Astrocyte (in vitro differentiated cells and primary cell): ENCODE results near the gene ZFP36L2. TPM values are rescaled to one million over a fixed set of nuclear protein-coding genes. Genes with fewer than 3 reads are reported as not detected.

ENCODE experiments used
- DNase-seq: peaks from one replicate; pipeline ENCODE4 v3.0.0-alpha.2; 2010; ENCODE audit warnings: low read depth
- FAIRE-seq: peaks from 2 replicates; lab custom pipeline; 2011; peaks lifted over from hg19 to GRCh38; lab: Jason Lieb, UNC
- H2AFZ ChIP-seq: 2 replicates; pipeline ENCODE4 v1.6.0; 2012; ENCODE audit warnings: low read depth, low read length, inconsistent platforms
- H3K27ac ChIP-seq: 2 replicates; pipeline ENCODE4 v1.5.1; 2011; ENCODE audit warnings: low read depth, low read length, inconsistent platforms
- H3K27me3 ChIP-seq: 2 replicates; pipeline ENCODE4 v1.6.0; 2011; ENCODE audit warnings: low read length, inconsistent platforms; ENCODE audit not compliant: insufficient read depth
- H3K36me3 ChIP-seq: 2 replicates; pipeline ENCODE4 v1.5.1; 2011; ENCODE audit warnings: low read length, inconsistent platforms; ENCODE audit not compliant: insufficient read depth
- H3K4me1 ChIP-seq: 2 replicates; pipeline ENCODE4 v1.5.1; 2011; ENCODE audit warnings: low read length, inconsistent platforms; ENCODE audit not compliant: insufficient read depth
- H3K4me2 ChIP-seq: 2 replicates; pipeline ENCODE4 v1.6.0; 2012; ENCODE audit warnings: low read length, inconsistent platforms
- H3K4me3 ChIP-seq: 2 replicates; pipeline ENCODE4 v1.5.1; 2011; ENCODE audit warnings: low read depth, mild to moderate bottlenecking, low read length, inconsistent platforms; ENCODE audit not compliant: insufficient read depth
- H3K79me2 ChIP-seq: 2 replicates; pipeline ENCODE4 v1.6.0; 2012; ENCODE audit warnings: mild to moderate bottlenecking, low read length, inconsistent platforms; ENCODE audit not compliant: insufficient read depth
- H3K9ac ChIP-seq: 2 replicates; pipeline ENCODE4 v1.6.0; 2012; ENCODE audit warnings: mild to moderate bottlenecking, low read length, inconsistent platforms
- H3K9me3 ChIP-seq: 2 replicates; pipeline ENCODE4 v1.5.1; 2012; ENCODE audit warnings: low read depth, mild to moderate bottlenecking, low read length, inconsistent platforms; ENCODE audit not compliant: insufficient read depth
- H4K20me1 ChIP-seq: 2 replicates; pipeline ENCODE4 v1.6.0; 2012; ENCODE audit warnings: low read length, inconsistent platforms; ENCODE audit not compliant: insufficient read depth
- H3K27ac Mint-ChIP-seq: one replicate; pipeline ENCODE4 v1.8.0; 2021; ENCODE audit warnings: mild to moderate bottlenecking, mixed read lengths; ENCODE audit not compliant: unreplicated experiment
- H3K27me3 Mint-ChIP-seq: one replicate; pipeline ENCODE4 v1.8.0; 2021; ENCODE audit warnings: low read depth, mixed read lengths; ENCODE audit not compliant: unreplicated experiment
- H3K36me3 Mint-ChIP-seq: one replicate; pipeline ENCODE4 v1.8.0; 2021; ENCODE audit warnings: low read depth, mixed read lengths; ENCODE audit not compliant: unreplicated experiment
- H3K4me1 Mint-ChIP-seq: one replicate; pipeline ENCODE4 v1.8.0; 2021; ENCODE audit warnings: low read depth, mixed read lengths; ENCODE audit not compliant: unreplicated experiment
- H3K4me3 Mint-ChIP-seq: one replicate; pipeline ENCODE4 v1.8.0; 2021; ENCODE audit warnings: mild to moderate bottlenecking, moderate library complexity, mixed read lengths; ENCODE audit not compliant: unreplicated experiment
- H3K9me3 Mint-ChIP-seq: one replicate; pipeline ENCODE4 v1.8.0; 2021; ENCODE audit warnings: mild to moderate bottlenecking, mixed read lengths; ENCODE audit not compliant: unreplicated experiment
- CTCF ChIP-seq: IDR thresholded peaks from 2 replicates; pipeline ENCODE4 v1.5.1; 2011; ENCODE audit warnings: low read depth, mild to moderate bottlenecking, inconsistent platforms, low read length, moderate library complexity; ENCODE audit not compliant: insufficient read depth
- EZH2 ChIP-seq: IDR thresholded peaks from 2 replicates; pipeline ENCODE4 v1.6.1; 2012; ENCODE audit warnings: mild to moderate bottlenecking, low read length, inconsistent platforms; ENCODE audit not compliant: insufficient read depth
- total RNA-seq: library from RNA; stranded (reverse); gene quantifications from 2 replicates; pipeline ENCODE4 v1.2.1, GENCODE V29; 2021

ZFP36L2 gene
- total RNA-seq, 1 donor from 2014 or later, result 49.5 TPM

GRCh38 chr2:43186679-43187374, 39.6 kb downstream of the ZFP36L2 start:
- H3K4me2 ChIP-seq, result no peak overlapping the region
- no peaks in the 10 kb centered on the region for H3K9me3 Mint-ChIP-seq
- H3K27me3 Mint-ChIP-seq, result peaks cover 12% of the 10 kb centered on the region
- H3K4me3 Mint-ChIP-seq, result no peak overlapping the region
- no peak for FAIRE-seq
- no peaks in the 10 kb centered on the region for H4K20me1 ChIP-seq
- H3K36me3 ChIP-seq, result no peaks in the 10 kb centered on the region
- H3K27me3 ChIP-seq, result no peaks in the 10 kb centered on the region
- peaks cover 13% of the 10 kb centered on the region for H3K4me1 ChIP-seq
- no peak for DNase-seq
- H3K36me3 Mint-ChIP-seq, result peaks cover 5% of the 10 kb centered on the region
- H3K9me3 ChIP-seq, result no peaks in the 10 kb centered on the region
- TF ChIP-seq EZH2 (no peak), CTCF (no peak)
- no peak overlapping the region for H3K9ac ChIP-seq
- no peak overlapping the region for H3K27ac ChIP-seq
- peaks cover 11% of the 10 kb centered on the region for H3K4me1 Mint-ChIP-seq
- no peak overlapping the region for H3K4me3 ChIP-seq
- H3K79me2 ChIP-seq, result no peaks in the 10 kb centered on the region
- no peak overlapping the region for H3K27ac Mint-ChIP-seq
- no peak overlapping the region for H2AFZ ChIP-seq

DNA sequence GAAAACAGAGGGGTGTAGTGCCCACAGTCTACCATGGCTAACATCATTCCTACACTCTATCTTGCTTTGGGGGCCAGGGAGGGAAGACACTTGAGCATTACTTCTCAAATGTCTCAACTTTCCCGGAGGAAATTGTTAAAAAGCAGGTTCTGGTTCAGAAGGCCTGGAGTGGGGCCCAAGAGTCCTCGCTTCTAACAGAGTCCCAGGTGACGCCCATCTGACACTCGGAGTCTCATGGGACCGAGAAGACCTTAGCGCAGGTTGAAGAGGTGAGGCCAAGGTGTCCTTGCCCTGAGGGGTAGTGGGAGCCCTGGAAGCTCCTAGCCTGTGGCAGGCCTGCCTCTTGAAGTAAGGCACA, 40.1 kb downstream of the ZFP36L2 start:
- no peak for TF ChIP-seq EZH2
- no peak for TF ChIP-seq CTCF
- no peak overlapping the region for H3K4me3 Mint-ChIP-seq
- H3K27ac ChIP-seq, result no peak overlapping the region
- H3K4me3 ChIP-seq, result no peak overlapping the region
- H3K36me3 ChIP-seq, result no peaks in the 10 kb centered on the region
- H3K9me3 Mint-ChIP-seq, result no peaks in the 10 kb centered on the region
- H3K27me3 ChIP-seq, result no peaks in the 10 kb centered on the region
- FAIRE-seq, result no peak
- H3K36me3 Mint-ChIP-seq, result peaks cover 5% of the 10 kb centered on the region
- no peak overlapping the region for H2AFZ ChIP-seq
- H3K4me2 ChIP-seq, result no peak overlapping the region
- no peak for DNase-seq
- no peak overlapping the region for H3K9ac ChIP-seq
- H3K79me2 ChIP-seq, result no peaks in the 10 kb centered on the region
- peaks cover 13% of the 10 kb centered on the region for H3K4me1 ChIP-seq
- H3K4me1 Mint-ChIP-seq, result peaks cover 11% of the 10 kb centered on the region
- H4K20me1 ChIP-seq, result no peaks in the 10 kb centered on the region
- H3K27ac Mint-ChIP-seq, result no peak overlapping the region
- H3K9me3 ChIP-seq, result no peaks in the 10 kb centered on the region
- H3K27me3 Mint-ChIP-seq, result peaks cover 9% of the 10 kb centered on the region

DNA sequence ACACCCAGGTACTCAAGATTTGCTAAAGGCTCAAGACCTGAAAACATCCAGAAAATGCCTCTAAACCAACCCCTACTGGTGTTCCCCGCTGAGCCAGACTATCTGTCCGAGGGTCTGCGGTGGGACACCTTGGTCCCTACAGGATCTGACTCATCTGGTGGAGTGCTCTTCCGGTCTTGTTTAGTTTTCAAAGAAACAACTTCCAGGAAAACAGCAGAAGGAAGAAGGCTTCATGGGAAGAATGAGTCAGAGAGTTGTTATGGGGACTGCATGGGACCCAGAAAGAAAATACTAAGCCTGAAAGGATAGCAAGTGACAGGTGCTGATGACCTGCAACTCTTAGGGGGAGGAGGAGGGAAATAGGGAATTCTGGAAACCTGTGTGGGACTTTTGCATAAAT, 41.3 kb downstream of the ZFP36L2 start:
- Histone ChIP-seq H3K9ac (no peak overlapping the region), H3K9me3 (no peaks in the 10 kb centered on the region), H3K4me2 (peak overlapping the region; percentile 12), H3K36me3 (no peaks in the 10 kb centered on the region), H2AFZ (no peak overlapping the region), H4K20me1 (no peaks in the 10 kb centered on the region), H3K4me1 (peaks cover 13% of the 10 kb centered on the region), H3K79me2 (no peaks in the 10 kb centered on the region), H3K27me3 (no peaks in the 10 kb centered on the region), H3K4me3 (no peak overlapping the region), H3K27ac (no peak overlapping the region)
- DNase-seq (no peak), FAIRE-seq (no peak)
- Mint-ChIP-seq H3K27ac (no peak overlapping the region), H3K36me3 (peaks cover 5% of the 10 kb centered on the region), H3K4me1 (peaks cover 11% of the 10 kb centered on the region), H3K27me3 (peaks cover 9% of the 10 kb centered on the region), H3K9me3 (no peaks in the 10 kb centered on the region), H3K4me3 (no peak overlapping the region)
- TF ChIP-seq EZH2, result no peak
- no peak for TF ChIP-seq CTCF
